ENCODE data around the gene GNPTAB.

The GNPTAB gene

GRCh38 chr12:101697930-101698799 lies 132.6 kb downstream of the GNPTAB start:
- DNase-seq (ENCODE audit: extremely low read depth in 1 of 2, low read depth in 1 of 2): peak in 1 of 2 donors; percentile 18

- DNase-seq (ENCODE audit: extremely low read depth in 1 of 2, low read depth in 1 of 2): peak; percentile 34 to 39
Observed at GRCh38 chr12:101697197-101697929, 133.4 kb downstream of the GNPTAB start, which contains the start of gene CHPT1. Gene CHPT1 (plus strand): TSS chr12:101697640. CDS start chr12:101697862, 222 bp downstream.

- no peak for DNase-seq (ENCODE audit: extremely low read depth in 1 of 2, low read depth in 1 of 2)
Observed at GRCh38 chr12:101696251-101697196, 134.2 kb downstream of the GNPTAB start.

- DNase-seq (ENCODE audit: extremely low read depth in 1 of 2, low read depth in 1 of 2): no peak
Observed at GRCh38 chr12:101695706-101696105, 135.1 kb downstream of the GNPTAB start.
